Ishikawa (cell line): Measurements from ENCODE around the gene KRT1.

ENCODE experiments used
- CEBPB ChIP-seq: IDR thresholded peaks from 2 replicates; pipeline ENCODE4 v1.6.1; 2012
- CREB1 ChIP-seq: IDR thresholded peaks from 2 replicates; pipeline ENCODE4 v1.6.1; 2012; ENCODE audit warnings: low read depth
- EGR1 ChIP-seq: IDR thresholded peaks from 2 replicates; pipeline ENCODE4 v1.6.1; 2012
- EP300 ChIP-seq: IDR thresholded peaks from 2 replicates; pipeline ENCODE4 v1.6.1; 2012; ENCODE audit warnings: borderline replicate concordance
- FOXM1 ChIP-seq: IDR thresholded peaks from 2 replicates; pipeline ENCODE4 v1.6.1; 2012; ENCODE audit warnings: low read depth, borderline replicate concordance
- NFIC ChIP-seq: IDR thresholded peaks from 2 replicates; pipeline ENCODE4 v1.6.1; 2012
- REST ChIP-seq: IDR thresholded peaks from 2 replicates; pipeline ENCODE4 v1.6.1; 2012; ENCODE audit warnings: low read depth, mild to moderate bottlenecking
- TEAD4 ChIP-seq: IDR thresholded peaks from 2 replicates; pipeline ENCODE4 v1.6.1; 2012
- USF1 ChIP-seq: IDR thresholded peaks from 2 replicates; pipeline ENCODE4 v1.6.1; 2012
- TF ChIP-seq, protein P1 (sequence below): IDR thresholded peaks from 2 replicates; pipeline ENCODE4 v1.6.1; 2012

DNA sequence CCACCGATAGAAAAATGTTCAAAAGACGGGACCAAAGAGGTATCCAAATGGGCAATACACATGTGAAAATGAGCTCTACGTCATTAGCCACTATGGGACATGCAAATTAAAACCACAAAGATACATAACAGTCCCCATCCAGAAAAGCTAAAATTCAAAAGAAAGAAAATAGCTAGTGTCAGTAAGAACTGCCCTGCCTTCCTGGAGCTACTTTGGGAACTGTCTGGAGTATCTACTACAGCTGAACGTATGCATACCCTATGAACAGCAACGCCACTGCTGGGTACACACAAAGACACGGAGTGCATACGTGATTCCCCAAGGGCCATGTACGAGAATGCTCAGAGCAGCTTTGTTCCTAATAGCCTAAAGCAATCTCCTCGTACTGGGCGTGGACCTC is 48.9 kb upstream of the KRT1 start:
- TF ChIP-seq TEAD4 (no peak), EP300 (no peak), CEBPB (no peak), FOXM1 (no peak), REST (no peak), CREB1 (no peak), NFIC (no peak), EGR1 (no peak), USF1 (no peak)
- TF ChIP-seq, protein P1, sequence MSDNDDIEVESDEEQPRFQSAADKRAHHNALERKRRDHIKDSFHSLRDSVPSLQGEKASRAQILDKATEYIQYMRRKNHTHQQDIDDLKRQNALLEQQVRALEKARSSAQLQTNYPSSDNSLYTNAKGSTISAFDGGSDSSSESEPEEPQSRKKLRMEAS = no peak
